AG04449 (cell line): ENCODE data around the gene SPEM2.
"Not testable (repeated sequence)": the region's sequence is repeated elsewhere in the genome, so short reads cannot be mapped to it uniquely, and the experiment has no call there.

ENCODE experiments used
- CTCF ChIA-PET: fragments of 350-600 bp; formaldehyde crosslinking; extraction: SDS; loops from one replicate; lab custom pipeline; 2021; ENCODE audit warnings: antibody characterized with exemption; lab: Yijun Ruan, JAX
- POLR2A ChIA-PET: fragments of 400-600, 350-600 bp; formaldehyde crosslinking; extraction: SDS; loops from one replicate; lab custom pipeline; 2020; ENCODE audit warnings: antibody characterized with exemption, inconsistent platforms; lab: Yijun Ruan, JAX
- DNase-seq: peaks from one replicate; pipeline ENCODE4 v3.0.0-alpha.2; 2010; ENCODE audit warnings: low read depth, low spot score
- H3K4me3 ChIP-seq: 2 replicates; pipeline ENCODE4 v1.5.1; 2011; ENCODE audit warnings: low read depth, mild to moderate bottlenecking, control low read depth, low read length
- CTCF ChIP-seq: IDR thresholded peaks from one replicate; pipeline ENCODE4 v1.5.1; 2011; ENCODE audit warnings: mild to moderate bottlenecking, moderate library complexity, low read length, control low read depth, inconsistent platforms; ENCODE audit not compliant: insufficient read depth; ENCODE audit errors: missing control alignments

The SPEM2 gene

GRCh38 chr17:7466639-7467341, 41.4 kb downstream of the SPEM2 start:
- H3K4me3 ChIP-seq, result no peak overlapping the region
- POLR2A ChIA-PET, result interaction anchor here (1.1 to 1.4 kb wide), 2 partner anchors 9 to 12 kb away, joined by 4 to 8 read pairs; no protein-coding TSS in a partner anchor
- CTCF ChIA-PET, result interaction anchor here (0.9 to 2.8 kb wide), 3 partner anchors 9 to 94 kb away, joined by 4 to 8 read pairs (median 4); partner anchors contain the start of gene SENP3
- DNase-seq, result no peak
- TF ChIP-seq CTCF, result no peak

DNA sequence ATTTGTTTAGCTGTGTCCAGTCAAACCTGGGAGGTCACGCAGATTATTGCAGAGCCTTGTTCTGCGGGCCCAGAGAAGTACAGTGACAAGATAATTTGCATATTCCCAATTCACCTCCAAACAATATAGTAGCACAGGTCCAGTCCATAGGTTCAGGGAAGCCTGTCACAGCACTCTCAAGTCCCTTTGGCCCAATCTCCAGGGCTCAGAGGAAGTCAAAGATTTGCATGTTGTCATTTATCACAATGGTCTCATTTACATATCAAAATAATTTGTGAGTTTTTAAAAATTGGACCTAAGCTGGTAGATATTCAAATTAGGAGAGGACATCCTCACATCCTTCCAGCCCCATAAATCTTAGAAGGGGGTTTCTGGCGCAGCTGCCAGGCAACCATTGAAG, 42.1 kb downstream of the SPEM2 start:
- POLR2A ChIA-PET, result interaction anchor here (1.4 kb wide), 1 partner anchor 8 kb away, joined by 4 read pairs; no protein-coding TSS in a partner anchor
- CTCF ChIA-PET, result interaction anchor here (0.9 to 1.2 kb wide), 2 partner anchors 8 to 31 kb away, joined by 4 read pairs; no protein-coding TSS in a partner anchor
- no peak for TF ChIP-seq CTCF
- DNase-seq, result no peak
- H3K4me3 ChIP-seq, result no peak overlapping the region

DNA sequence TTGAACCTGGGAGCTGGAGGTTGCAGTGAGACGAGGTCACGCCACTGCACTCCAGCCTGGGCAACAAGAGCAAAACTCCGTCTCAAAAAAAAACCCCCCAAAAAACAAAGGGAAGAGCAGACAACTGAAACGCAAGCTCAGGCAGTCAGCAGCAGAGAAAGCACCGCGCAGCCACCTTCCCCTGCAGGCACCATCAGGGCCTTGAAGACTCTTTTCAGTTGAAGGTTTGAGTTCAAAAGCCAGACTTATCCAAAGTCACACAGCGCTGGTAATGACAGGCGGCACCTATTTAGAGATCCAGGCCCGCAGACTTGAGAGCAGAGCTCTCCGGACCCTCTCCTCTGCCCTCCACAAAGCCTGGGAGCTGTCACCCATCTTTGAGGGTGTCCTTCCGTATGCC, 42.9 kb downstream of the SPEM2 start:
- POLR2A ChIA-PET, result no interaction called here

GRCh38 chr17:7468804-7469389, 43.5 kb downstream of the SPEM2 start:
- CTCF ChIA-PET, result no interaction called here

More for the DNA sequence above, 42.9 kb downstream of the SPEM2 start:
- no peak overlapping the region for H3K4me3 ChIP-seq
- no peak for TF ChIP-seq CTCF
- no peak for DNase-seq
- CTCF ChIA-PET, result no interaction called here

GRCh38 chr17:7469843-7470242, 44.4 kb downstream of the SPEM2 start:
- CTCF ChIA-PET, result interaction anchor here (2.0 kb wide), 1 partner anchor 33 kb away, joined by 7 read pairs; no protein-coding TSS in a partner anchor
- POLR2A ChIA-PET, DNase-seq, H3K4me3 ChIP-seq: not testable (repeated sequence)

More at GRCh38 chr17:7468804-7469389, 43.5 kb downstream of the SPEM2 start:
- POLR2A ChIA-PET, result no interaction called here
- no peak overlapping the region for H3K4me3 ChIP-seq
- DNase-seq, result no peak
- no peak for TF ChIP-seq CTCF

DNA sequence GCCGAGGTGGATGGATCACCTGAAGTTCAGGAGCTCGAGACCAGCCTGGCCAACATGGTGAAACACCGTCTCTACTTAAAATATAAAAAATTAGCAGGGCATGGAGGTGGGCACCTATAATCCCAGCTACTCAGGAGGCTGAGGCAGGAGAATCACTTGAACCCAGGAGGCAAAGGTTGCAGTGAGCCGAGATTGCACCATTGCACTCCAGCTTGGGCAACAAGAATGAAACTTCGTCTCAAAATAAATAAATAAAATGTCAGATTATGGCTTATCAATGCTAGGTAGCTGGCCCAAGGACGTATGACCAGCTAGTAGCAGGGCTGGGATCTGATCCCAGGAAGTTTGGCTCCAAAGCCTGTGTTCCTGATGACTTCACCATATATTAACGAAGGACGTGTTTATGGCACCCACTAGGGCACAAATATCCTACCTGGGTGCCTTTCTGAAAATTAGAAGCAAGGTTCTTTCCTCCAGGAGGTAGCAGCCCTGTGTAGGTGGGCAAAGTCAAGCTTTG, 45.1 kb downstream of the SPEM2 start:
- POLR2A ChIA-PET, H3K4me3 ChIP-seq, DNase-seq: not testable (repeated sequence)
- CTCF ChIA-PET, result interaction anchor here (1.4 to 2.0 kb wide), 2 partner anchors 34 to 90 kb away, joined by 5 to 7 read pairs; no protein-coding TSS in a partner anchor

DNA sequence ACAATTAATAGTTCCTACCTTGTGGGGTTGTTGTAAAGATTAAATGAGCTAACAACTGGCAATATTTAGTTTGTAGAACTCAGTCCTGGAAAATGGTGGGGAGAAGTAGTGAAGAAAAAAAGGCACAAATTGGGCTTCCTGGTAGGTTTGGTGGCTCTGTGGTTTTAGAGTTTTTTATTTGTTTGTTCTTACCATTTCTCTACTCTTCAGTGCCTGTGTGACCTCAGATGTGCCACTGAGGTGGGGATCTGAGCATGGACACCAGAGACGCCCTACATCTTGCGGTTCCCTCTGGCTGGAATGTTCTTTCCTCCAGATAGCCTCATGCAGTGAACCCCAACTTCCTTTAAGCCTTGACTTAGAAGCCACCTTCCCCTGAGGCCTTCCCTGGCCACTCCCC, 46.3 kb downstream of the SPEM2 start:
- ChIA-PET CTCF (interaction anchor here (1.0 to 2.0 kb wide), 2 partner anchors 35 to 43 kb away, joined by 3 to 7 read pairs; no protein-coding TSS in a partner anchor), POLR2A (interaction anchor here (0.7 kb wide), 1 partner anchor 12 kb away, joined by 3 read pairs; the partner anchor contains the start of gene POLR2A)
- DNase-seq, result no peak
- no peak for TF ChIP-seq CTCF
- H3K4me3 ChIP-seq, result no peak overlapping the region

GRCh38 chr17:7474767-7475166, 49.4 kb downstream of the SPEM2 start:
- H3K4me3 ChIP-seq, DNase-seq: not testable (repeated sequence)
- CTCF ChIA-PET, result interaction anchor here (1.0 to 1.4 kb wide), 2 partner anchors 8 to 61 kb away, joined by 3 to 4 read pairs; no protein-coding TSS in a partner anchor
- POLR2A ChIA-PET, result interaction anchor here (2.8 kb wide), 1 partner anchor 10 kb away, joined by 18 read pairs; the partner anchor contains the start of gene POLR2A
